ENCODE data around the gene ZSCAN5A.

DNA sequence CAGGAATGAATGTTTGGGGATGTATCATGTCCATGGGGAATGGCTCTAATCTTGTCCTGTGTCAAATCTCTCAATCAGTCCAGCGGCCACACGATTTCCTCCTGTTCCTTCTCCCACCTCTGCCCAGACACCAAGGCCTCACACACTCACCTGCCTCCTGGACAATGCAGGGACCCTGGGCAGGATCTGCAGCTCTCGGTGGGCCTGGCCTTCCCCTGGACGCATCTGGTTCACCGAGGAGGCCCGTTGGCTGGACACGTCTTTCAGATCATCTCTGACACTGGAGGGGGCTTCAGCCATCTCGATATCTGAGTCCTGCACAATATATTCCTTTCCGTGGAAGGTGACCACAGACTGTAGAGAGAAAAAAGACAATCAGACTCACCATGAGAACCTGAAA lies 91.2 kb downstream of the ZSCAN5A start:
- TF ChIP-seq, protein P1, sequence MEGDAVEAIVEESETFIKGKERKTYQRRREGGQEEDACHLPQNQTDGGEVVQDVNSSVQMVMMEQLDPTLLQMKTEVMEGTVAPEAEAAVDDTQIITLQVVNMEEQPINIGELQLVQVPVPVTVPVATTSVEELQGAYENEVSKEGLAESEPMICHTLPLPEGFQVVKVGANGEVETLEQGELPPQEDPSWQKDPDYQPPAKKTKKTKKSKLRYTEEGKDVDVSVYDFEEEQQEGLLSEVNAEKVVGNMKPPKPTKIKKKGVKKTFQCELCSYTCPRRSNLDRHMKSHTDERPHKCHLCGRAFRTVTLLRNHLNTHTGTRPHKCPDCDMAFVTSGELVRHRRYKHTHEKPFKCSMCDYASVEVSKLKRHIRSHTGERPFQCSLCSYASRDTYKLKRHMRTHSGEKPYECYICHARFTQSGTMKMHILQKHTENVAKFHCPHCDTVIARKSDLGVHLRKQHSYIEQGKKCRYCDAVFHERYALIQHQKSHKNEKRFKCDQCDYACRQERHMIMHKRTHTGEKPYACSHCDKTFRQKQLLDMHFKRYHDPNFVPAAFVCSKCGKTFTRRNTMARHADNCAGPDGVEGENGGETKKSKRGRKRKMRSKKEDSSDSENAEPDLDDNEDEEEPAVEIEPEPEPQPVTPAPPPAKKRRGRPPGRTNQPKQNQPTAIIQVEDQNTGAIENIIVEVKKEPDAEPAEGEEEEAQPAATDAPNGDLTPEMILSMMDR (IDR thresholded peaks at IDR 0.05), result no peak
- TF ChIP-seq POLR2A (IDR thresholded peaks at IDR 0.05), result no peak
- no peak for TF ChIP-seq EP300 (IDR thresholded peaks at IDR 0.05)

All from tibial nerve (tissue), 4 donors.